ENCODE results near the gene TDRD10. TPM values are rescaled to one million over a fixed set of nuclear protein-coding genes. Genes with fewer than 3 reads are reported as not detected.

TDRD10 gene
- total RNA-seq, 1 donor from 2014 or later, result 4.6 TPM

GRCh38 chr1:154578058-154578418 lies 76.0 kb downstream of the TDRD10 start:
- Histone ChIP-seq H3K4me3 (no peak overlapping the region), H3K36me3 (peaks cover 33 to 42% of the 10 kb centered on the region in 2 donors), H3K27me3 (no peaks in the 10 kb centered on the region), H3K4me1 (no peaks in the 10 kb centered on the region), H3K9me3 (no peaks in the 10 kb centered on the region), H3K27ac (no peak overlapping the region)
- TF ChIP-seq CTCF (IDR thresholded peaks at IDR 0.05), result no peak
- no peak for DNase-seq (ENCODE audit: low spot score in 2 of 2)
- intact Hi-C loops (cut with DNase I), result no loop called here

- Histone ChIP-seq H3K9me3 (no peaks in the 10 kb centered on the region), H3K27ac (no peak overlapping the region), H3K4me1 (no peaks in the 10 kb centered on the region), H3K4me3 (no peak overlapping the region), H3K27me3 (no peaks in the 10 kb centered on the region), H3K36me3 (peaks cover 46 to 56% of the 10 kb centered on the region in 2 donors)
- no peak for DNase-seq (ENCODE audit: low spot score in 2 of 2)
- intact Hi-C loops (cut with DNase I), result no loop called here
- no peak for TF ChIP-seq CTCF (IDR thresholded peaks at IDR 0.05)
Observed at GRCh38 chr1:154579374-154579773, 77.4 kb downstream of the TDRD10 start.

DNA sequence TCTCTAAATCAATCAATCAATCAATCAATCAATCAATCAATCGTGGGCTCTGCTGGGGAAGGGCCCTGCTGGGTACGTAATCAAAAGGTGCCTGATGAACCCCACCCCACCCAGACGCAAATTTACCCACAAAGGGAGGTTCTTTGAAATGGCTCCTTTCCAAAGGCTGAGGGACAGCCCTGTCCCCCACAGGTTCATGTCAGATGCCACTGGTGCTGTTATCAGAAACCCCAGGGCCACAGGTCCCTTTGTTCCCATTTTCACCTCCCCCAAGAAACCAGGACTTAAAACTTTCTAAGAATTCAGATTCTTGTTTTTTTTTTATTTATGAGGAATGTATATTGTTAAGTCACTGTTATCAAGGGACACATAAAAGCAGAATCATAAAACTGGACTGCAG lies 79.7 kb downstream of the TDRD10 start:
- intact Hi-C loops (cut with DNase I), result no loop called here
- H3K36me3 ChIP-seq, result peaks cover 70 to 80% of the 10 kb centered on the region in 2 donors

GRCh38 chr1:154582885-154583284 lies 80.9 kb downstream of the TDRD10 start:
- H3K4me1 ChIP-seq, result no peaks in the 10 kb centered on the region
- H3K4me3 ChIP-seq, result no peak overlapping the region
- intact Hi-C loops (cut with DNase I), result no loop called here
- TF ChIP-seq CTCF (IDR thresholded peaks at IDR 0.05), result no peak
- no peaks in the 10 kb centered on the region for H3K27me3 ChIP-seq
- no peak overlapping the region for H3K27ac ChIP-seq
- no peaks in the 10 kb centered on the region for H3K9me3 ChIP-seq
- no peak for DNase-seq (ENCODE audit: low spot score in 2 of 2)
- H3K36me3 ChIP-seq, result peaks cover 81 to 91% of the 10 kb centered on the region in 2 donors

More for the DNA sequence above, 79.7 kb downstream of the TDRD10 start:
- no peak overlapping the region for H3K4me3 ChIP-seq
- no peak overlapping the region for H3K27ac ChIP-seq
- H3K9me3 ChIP-seq, result no peaks in the 10 kb centered on the region
- DNase-seq (ENCODE audit: low spot score in 2 of 2), result no peak
- TF ChIP-seq CTCF (IDR thresholded peaks at IDR 0.05), result no peak
- no peaks in the 10 kb centered on the region for H3K4me1 ChIP-seq
- H3K27me3 ChIP-seq, result no peaks in the 10 kb centered on the region

DNA sequence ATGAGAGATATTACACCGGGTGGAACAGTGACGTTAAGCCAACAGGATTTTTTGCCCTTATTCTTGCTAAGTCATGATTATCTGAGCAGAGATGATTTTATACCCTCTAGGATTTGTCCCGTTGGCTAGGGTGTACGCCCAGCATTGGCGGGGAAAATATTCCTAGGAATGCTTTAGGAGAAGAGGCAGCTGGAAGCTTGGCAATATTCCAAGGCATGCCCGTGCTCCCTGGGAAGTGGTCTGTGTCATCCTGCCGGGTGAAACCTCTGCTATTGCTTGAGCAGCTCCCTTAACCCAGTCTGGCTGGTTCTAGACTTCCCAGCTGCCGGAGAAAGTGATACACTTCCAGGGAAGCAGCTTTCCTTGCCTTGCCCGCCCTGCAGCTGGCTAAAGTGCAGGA lies 81.8 kb downstream of the TDRD10 start:
- H3K27ac ChIP-seq, result no peak overlapping the region

More for the DNA sequence above, 81.8 kb downstream of the TDRD10 start:
- H3K4me1 ChIP-seq, result no peaks in the 10 kb centered on the region
- H3K27me3 ChIP-seq, result no peaks in the 10 kb centered on the region
- DNase-seq (ENCODE audit: low spot score in 2 of 2), result no peak
- H3K36me3 ChIP-seq, result peaks cover 87 to 100% of the 10 kb centered on the region in 2 donors
- no peak overlapping the region for H3K4me3 ChIP-seq
- H3K9me3 ChIP-seq, result no peaks in the 10 kb centered on the region
- intact Hi-C loops (cut with DNase I), result no loop called here
- TF ChIP-seq CTCF (IDR thresholded peaks at IDR 0.05), result no peak

Data from ascending aorta (tissue), 2 donors.